HL-60 (cell line): ENCODE data around the gene CFL1.

Source experiments
- DNase-seq, 2 experiments: peaks; one replicate each; pipeline ENCODE4 v3.0.0-alpha.2; 2010 to 2020; ENCODE audit warnings: low read depth in 1 of 2, low spot score in 1 of 2
- H3K27ac ChIP-seq: fragments of 250-450 bp; sonication (Bioruptor Pico); replicated peaks from 2 replicates; pipeline ENCODE4 v1.5.1; 2020; ENCODE audit warnings: mild to moderate bottlenecking, moderate library complexity
- H3K27me3 ChIP-seq: fragments of 250-450 bp; sonication (Bioruptor Pico); 2 replicates; pipeline ENCODE4 v1.5.1; 2021; ENCODE audit warnings: mild to moderate bottlenecking, moderate library complexity; ENCODE audit not compliant: insufficient read depth, poor library complexity, severe bottlenecking
- H3K4me3 ChIP-seq: replicated peaks from 2 replicates; pipeline ENCODE4 v1.5.1; 2011; ENCODE audit warnings: mild to moderate bottlenecking, control low read depth, low read length; ENCODE audit not compliant: insufficient read depth
- CTCF ChIP-seq: IDR thresholded peaks from one replicate; pipeline ENCODE4 v1.5.1; 2011; ENCODE audit warnings: low read length, control low read depth, inconsistent platforms; ENCODE audit not compliant: insufficient read depth
- GABPA ChIP-seq: IDR thresholded peaks from 2 replicates; pipeline ENCODE4 v1.6.1; 2012; ENCODE audit warnings: low read depth
- POLR2AphosphoS5 ChIP-seq: IDR thresholded peaks from 2 replicates; pipeline ENCODE4 v1.6.1; 2012; ENCODE audit warnings: low read depth
- REST ChIP-seq: IDR thresholded peaks from 2 replicates; pipeline ENCODE4 v1.6.1; 2012; ENCODE audit warnings: low read depth; ENCODE audit not compliant: insufficient replicate concordance
- SPI1 ChIP-seq: IDR thresholded peaks from 2 replicates; pipeline ENCODE4 v1.6.1; 2012; ENCODE audit warnings: low read depth, mild to moderate bottlenecking, borderline replicate concordance

The CFL1 gene

GRCh38 chr11:65810046-65810868 lies 47.7 kb downstream of the CFL1 start:
- no peaks in the 10 kb centered on the region for H3K27me3 ChIP-seq
- no peak overlapping the region for H3K4me3 ChIP-seq
- DNase-seq = peak in 1 of 2 experiments; percentile 22
- TF ChIP-seq REST (no peak), POLR2AphosphoS5 (no peak), SPI1 (no peak), CTCF (no peak), GABPA (no peak)
- no peak overlapping the region for H3K27ac ChIP-seq

GRCh38 chr11:65809496-65809895 lies 48.5 kb downstream of the CFL1 start:
- Histone ChIP-seq H3K27ac (no peak overlapping the region), H3K27me3 (no peaks in the 10 kb centered on the region), H3K4me3 (no peak overlapping the region)
- TF ChIP-seq GABPA = no peak
- TF ChIP-seq REST = no peak
- TF ChIP-seq POLR2AphosphoS5 = no peak
- TF ChIP-seq CTCF = no peak
- TF ChIP-seq SPI1 = no peak
- no peak for DNase-seq

GRCh38 chr11:65808744-65809341 lies 49.1 kb downstream of the CFL1 start:
- peaks cover 6% of the 10 kb centered on the region for H3K27me3 ChIP-seq
- TF ChIP-seq CTCF (no peak), REST (no peak), POLR2AphosphoS5 (no peak), SPI1 (no peak), GABPA (no peak)
- H3K27ac ChIP-seq = no peak overlapping the region
- H3K4me3 ChIP-seq = no peak overlapping the region
- no peak for DNase-seq
